IPS-18c (cell line): Measurements from ENCODE around the gene MSRB1.

Source experiments
- H3K4me3 ChIP-seq: 2 replicates; pipeline ENCODE4 v1.7.0; 2013; ENCODE audit warnings: low read depth, mild to moderate bottlenecking, low read length, moderate library complexity; ENCODE audit not compliant: insufficient read depth
- H3K9me3 ChIP-seq: one replicate; pipeline ENCODE4 v1.6.1; 2013; ENCODE audit warnings: mild to moderate bottlenecking, low read length, moderate library complexity; ENCODE audit not compliant: control insufficient read depth, insufficient read depth

The MSRB1 gene

DNA sequence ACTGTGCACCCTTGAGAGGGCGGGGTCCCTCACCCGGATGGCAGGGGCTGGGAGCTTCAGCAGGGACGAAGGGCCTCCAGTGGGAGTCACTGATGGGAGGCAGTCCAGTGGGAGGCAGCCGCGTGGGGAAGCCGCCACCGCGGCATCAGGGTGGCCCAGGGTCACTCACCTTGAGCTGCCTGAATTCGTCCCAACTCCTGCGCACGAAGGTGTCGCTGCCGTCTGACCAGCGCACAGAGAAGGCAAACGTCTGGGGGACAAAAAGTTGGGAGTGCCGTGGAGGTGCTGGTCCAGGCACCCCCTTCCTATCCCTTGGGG lies 37.7 kb upstream of the MSRB1 start:
- Histone ChIP-seq H3K4me3 (peak overlapping the region; percentile 9), H3K9me3 (peaks cover 3% of the 10 kb centered on the region)

DNA sequence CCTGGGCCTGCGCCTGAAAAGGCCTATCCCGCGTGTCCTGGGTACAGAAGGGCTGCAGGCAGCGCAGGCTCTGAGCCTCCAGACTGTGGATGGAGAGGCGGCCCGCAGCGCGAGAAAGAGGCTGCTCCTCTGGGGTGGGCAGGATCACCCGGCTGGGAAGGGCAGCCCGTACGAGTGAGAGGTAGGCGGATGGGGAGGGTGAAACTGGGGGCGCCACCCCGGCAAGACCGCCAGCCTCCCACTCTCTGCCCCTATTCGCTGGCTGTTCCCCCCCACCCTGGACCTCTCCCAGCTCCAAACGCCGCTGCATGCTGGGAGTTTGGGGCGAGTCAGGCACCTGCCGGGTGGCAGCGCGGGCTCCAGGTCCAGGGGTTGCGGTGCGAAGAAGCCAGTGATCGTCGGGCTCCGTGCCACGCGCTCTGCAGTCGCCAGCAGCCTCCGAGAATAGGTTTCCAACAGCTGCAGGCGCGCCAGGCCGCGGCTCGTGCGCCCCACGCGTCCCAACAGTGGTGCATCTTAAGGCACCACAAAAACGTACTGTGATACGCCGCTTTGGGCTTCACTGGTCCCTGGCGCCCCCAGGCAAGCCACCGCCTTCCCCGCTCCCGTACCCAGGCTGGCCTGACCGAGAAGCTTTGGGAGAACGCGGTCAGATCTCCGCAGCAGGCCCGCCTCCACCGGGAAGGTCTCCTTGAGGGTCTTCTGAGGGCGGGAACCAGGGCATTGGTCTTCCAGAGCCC lies 37.2 kb upstream of the MSRB1 start:
- peaks cover 3% of the 10 kb centered on the region for H3K9me3 ChIP-seq
- H3K4me3 ChIP-seq, result peak overlapping the region; percentile 43; the same call in 1 of the 2 replicates

DNA sequence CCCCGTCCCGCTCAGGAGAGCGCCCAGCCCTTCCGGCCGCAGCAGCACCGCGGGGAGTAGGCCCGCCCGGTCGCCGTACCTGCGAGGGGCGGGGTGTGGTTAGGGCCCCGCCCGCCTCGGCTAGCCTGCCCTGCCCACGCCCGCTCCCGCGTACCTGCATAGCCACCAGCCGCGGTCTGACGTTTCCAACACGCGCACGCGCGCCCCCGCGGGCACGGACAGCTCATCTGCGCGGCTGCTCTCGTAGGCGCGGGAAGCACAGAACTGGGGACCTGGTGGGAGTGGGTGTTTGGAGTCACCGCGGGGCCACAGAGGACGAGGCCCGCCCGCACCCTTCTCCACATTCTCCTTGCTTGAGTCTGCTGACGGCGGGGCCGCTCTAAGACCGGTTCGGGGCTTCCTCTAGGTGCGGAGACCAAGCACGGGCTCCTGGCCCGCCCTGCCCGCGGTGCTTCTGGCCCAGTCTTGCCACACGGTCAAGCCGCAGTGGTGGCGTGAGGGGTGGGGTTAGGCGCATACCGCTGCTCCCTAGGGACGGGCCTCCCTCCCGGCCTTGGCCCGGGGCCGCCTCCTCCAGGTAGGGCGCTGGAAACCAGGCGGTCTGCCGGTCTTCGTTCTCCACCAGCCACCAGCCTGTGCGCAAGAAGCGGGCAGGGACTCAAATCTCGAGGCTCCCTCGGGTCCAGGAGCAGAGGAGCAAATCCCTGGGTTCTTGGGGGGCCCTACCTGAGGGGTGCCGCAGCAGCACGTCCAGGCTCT lies 36.5 kb upstream of the MSRB1 start:
- H3K9me3 ChIP-seq, result peaks cover 3% of the 10 kb centered on the region
- H3K4me3 ChIP-seq, result peak overlapping the region; percentile 43

DNA sequence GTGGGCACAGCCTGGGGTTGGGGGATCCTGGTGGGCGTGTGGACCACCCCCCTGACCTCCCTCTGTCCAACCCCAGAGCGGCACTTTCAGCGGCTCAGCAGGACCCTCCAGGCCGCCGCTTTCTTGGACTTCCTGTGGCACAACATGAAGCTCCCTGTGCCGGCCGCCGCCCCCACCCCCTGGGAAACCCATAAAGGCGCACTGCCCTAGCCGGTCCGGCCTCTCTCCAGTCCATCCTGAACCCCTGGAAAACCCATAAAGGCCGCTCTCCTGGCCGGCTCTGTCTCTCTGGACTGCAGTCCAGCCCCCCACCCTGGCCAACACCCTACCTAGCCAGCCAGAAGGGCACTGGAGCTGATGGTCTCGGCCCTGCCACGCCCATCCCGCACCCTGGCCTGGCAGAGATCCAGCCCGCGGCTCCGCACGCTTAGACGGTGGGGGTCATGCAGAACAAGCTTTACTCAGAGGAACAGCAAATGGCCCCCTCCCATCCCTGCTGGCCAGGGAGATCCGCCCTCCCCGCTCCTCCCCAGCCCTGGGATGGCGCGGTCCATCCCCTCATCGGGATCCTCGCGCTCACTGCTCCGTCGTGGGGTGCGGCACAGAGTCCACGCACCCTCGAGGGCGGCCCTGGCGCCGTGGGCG lies 35.6 kb upstream of the MSRB1 start:
- Histone ChIP-seq H3K9me3 (peaks cover 3% of the 10 kb centered on the region), H3K4me3 (peak overlapping the region; percentile 43)

DNA sequence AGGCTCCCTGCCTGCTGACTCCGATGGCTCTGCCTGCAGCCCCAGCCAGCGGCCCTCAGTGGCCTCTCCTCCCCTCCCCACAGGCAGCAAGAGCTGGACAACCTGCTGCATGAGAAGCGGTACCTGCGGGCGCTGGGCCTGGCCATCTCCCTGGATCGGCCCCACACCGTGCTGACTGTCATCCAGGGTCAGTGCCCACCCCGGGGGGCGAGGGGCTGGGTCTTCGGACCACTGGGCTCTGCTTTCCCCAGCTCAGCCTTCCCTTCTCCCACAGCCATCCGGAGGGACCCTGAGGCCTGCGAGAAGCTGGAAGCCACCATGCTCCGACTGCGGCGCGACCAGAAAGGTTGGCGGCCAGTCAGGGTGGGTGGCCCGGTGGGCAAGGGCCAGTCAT lies 34.9 kb upstream of the MSRB1 start:
- H3K9me3 ChIP-seq, result peaks cover 3% of the 10 kb centered on the region
- no peak overlapping the region for H3K4me3 ChIP-seq

DNA sequence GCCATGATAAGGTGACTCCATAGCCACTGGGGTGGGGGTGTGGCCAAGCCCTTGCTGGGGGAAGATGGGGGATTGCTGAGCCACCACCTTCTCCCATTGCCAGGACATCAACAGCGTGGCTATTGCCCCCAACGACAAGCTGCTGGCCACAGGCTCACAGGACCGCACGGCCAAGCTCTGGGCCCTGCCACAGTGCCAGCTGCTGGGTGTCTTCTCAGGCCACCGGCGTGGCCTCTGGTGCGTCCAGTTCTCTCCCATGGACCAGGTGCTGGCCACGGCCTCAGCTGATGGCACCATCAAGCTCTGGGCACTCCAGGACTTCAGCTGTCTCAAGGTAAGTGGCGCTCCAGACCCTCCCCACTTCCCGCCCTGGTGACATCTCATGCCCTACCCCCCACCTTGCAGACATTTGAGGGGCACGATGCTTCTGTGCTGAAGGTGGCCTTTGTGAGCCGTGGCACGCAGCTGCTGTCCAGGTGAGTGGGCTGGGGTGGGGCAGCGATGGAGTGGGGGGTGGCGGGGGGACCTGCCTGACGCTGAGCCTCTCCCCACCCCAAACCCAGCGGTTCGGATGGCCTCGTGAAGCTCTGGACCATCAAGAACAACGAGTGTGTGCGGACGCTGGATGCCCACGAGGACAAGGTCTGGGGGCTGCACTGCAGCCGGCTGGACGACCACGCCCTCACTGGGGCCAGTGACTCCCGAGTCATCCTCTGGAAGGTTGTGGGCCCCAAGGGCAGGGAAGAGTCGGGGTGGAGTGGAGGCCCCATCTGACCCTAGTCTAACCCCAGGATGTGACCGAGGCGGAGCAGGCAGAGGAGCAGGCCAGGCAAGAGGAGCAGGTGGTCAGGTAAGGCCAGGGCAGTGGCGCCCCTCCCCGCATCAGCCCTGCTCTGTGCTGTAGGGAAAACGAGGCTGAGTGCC lies 34.2 kb upstream of the MSRB1 start:
- peaks cover 3% of the 10 kb centered on the region for H3K9me3 ChIP-seq

DNA sequence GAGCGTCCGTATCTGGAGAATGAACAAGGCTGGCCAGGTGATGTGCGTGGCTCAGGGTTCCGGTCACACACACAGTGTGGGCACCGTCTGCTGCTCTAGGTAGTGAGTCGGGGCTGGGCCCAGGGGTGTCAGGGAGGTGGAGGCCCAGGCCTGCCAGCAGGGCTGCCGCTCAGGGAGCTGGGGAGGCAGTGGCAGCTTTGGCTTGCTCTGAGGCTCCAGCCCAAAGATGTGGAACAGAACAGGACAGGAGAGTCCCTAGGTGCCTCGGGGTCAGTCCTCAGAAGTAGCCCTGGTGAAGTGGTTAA lies 33.2 kb upstream of the MSRB1 start:
- Histone ChIP-seq H3K4me3 (no peak overlapping the region), H3K9me3 (peaks cover 3% of the 10 kb centered on the region)

More for the DNA sequence above, 34.2 kb upstream of the MSRB1 start:
- H3K4me3 ChIP-seq, result no peak overlapping the region

DNA sequence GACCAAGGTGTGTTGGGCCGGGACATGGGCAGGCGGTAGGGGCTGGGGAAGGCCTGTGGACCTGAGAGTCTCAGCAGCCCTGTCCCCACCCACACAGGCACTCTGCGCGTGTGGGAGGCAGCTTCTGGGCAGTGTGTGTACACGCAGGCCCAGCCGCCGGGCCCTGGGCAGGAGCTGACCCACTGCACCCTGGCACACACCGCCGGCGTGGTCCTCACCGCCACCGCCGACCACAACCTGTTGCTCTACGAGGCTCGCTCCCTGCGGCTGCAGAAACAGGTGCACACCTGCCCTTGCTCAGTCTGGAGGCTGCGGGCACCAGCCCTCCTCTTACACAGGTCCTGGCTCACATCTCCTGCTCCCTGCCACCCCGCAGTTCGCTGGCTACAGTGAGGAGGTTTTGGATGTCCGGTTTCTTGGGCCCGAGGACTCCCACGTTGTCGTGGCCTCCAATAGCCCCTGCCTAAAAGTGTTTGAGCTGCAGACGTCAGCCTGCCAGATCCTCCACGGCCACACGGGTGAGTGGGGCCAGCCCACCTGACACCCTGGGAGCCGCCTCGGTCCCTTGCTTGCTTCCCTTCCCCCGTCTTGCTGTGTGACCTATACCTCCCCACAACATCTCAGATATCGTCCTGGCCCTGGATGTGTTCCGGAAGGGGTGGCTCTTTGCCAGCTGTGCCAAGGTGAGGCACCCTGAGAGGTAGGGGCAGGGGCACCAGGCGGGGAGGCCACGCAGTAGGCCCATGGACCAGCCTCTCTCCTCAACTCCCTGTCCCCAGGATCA lies 32.6 kb upstream of the MSRB1 start:
- H3K9me3 ChIP-seq, result peaks cover 3% of the 10 kb centered on the region
- no peak overlapping the region for H3K4me3 ChIP-seq

DNA sequence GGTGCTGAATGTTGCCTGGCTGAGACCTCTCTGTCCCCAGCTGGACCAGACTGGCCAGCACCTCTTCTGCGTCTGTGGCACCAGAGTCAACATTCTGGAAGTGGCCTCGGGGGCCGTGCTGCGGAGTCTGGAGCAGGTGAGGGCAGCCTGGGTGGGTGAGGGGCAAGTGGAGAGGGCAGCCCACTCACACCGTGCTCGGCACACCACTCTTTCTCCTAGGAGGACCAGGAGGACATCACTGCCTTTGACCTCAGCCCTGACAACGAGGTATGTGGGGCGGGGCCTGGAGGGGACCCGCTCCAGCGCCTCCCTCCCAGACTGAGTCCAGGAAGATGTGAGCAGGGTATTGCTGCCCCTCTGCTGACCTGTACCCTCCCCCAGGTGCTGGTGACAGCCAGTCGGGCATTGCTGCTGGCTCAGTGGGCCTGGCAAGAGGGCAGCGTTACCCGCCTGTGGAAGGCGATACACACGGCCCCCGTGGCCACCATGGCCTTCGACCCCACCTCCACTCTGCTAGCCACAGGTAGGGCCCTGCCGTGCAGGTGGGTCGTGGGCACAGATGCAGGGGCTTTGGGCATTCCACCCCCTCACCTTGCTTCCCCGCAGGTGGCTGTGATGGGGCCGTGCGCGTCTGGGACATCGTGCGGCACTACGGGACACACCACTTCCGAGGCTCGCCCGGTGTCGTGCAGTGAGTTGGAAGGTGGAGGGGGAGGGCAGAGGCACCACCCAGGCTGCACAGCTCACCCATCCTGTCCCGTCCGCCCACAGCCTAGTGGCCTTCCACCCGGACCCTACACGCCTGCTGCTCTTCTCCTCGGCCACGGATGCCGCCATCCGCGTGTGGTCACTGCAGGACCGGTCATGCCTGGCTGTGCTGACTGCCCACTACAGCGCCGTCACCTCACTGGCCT lies 31.4 kb upstream of the MSRB1 start:
- no peaks in the 10 kb centered on the region for H3K9me3 ChIP-seq
- no peak overlapping the region for H3K4me3 ChIP-seq

DNA sequence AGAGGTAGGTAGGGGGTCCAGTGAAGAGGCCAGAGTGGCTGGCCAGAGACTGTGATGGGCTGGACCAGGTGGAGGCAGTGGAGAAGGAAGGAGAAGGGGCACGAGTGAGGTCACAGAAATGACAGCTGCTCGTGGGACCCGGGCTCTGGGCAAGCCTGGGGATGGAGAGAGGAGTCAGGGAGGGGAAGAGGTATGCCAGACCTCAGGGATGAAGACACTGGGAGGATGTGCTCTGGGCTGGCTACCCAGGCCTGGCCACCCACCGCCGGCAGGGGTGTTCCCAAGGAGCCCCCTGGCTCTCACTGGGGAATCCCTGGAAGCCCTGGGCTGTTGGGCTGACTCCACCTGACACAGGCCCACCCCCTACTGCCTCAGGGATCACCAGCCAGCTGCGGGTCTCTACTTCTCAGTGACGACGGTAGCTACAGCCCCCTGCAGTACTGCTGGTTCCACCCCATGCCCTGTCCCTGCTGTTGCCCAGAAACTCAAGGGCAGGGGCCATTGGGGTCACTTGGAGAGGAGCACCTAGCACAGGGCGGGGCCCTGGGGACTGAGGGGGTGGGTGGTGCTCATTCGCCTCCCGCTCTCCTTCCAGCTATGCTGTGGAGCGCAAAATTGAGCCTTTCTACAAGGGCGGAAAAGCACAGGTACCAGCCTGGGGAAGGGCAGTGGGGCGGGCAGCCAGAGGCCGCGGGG lies 30.6 kb upstream of the MSRB1 start:
- H3K9me3 ChIP-seq, result no peaks in the 10 kb centered on the region
- no peak overlapping the region for H3K4me3 ChIP-seq

DNA sequence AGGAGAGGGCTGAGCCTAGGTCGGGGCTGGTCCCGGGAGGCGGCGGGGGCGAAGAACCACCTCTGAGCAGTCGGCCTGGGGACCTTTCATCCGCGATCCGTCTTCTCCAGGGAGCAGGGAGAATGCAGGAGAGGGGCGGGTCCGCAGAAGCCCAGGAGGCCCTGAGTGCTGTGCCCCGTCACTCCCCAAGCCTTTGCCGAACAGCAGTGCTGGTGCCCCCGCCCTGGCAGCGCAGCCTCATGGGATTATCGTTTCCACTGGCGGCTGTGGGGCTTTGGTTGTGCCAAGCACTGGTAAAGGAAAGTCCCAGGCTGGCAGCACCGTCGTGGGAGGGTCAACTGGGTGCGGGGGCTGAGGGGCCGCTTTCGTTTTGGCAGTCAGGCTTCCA lies 29.5 kb upstream of the MSRB1 start:
- H3K4me3 ChIP-seq, result peak overlapping the region; percentile 73
- no peaks in the 10 kb centered on the region for H3K9me3 ChIP-seq

DNA sequence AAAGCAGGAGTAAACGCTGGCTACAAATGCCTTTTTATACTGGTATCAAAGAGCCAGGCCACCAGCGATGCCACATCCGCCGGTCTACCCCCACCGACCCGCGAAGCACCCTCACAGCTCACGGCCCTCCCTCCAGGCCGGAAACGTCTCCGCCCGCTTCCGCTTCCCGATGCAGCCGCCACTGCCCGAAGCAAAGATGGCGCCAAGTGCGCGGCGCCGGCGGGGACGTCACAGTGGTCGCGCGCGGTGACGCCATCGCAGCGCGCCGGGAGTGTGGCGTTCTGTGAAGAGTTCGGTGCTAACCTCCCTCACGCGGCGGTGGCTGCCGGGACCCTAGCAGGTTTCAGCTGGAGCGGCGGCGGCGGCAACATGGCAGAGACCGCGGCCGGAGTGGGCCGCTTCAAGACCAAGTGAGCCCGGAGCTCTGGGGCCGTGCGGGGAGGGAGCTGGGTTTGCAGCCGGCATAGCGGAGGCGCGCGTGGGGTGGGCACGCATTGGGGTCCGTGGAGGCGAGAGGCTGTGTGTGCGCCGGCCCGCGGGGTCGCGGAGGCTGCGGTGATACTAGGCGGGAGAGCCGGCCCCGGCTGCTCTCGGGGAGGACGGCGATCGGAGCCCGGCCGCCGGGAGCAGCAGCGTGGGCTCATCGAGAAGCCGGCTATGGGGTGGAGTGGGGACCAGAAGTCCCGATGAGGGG lies 28.9 kb upstream of the MSRB1 start, which contains the start of gene TBL3:
Gene TBL3, plus strand, starts transcription at position 258 of the 694 bp plus-strand sequence. Its CDS starts 112 bp downstream, at position 370.
- H3K9me3 ChIP-seq, result no peaks in the 10 kb centered on the region
- peak within 1 kb of the TSS; percentile 73 for H3K4me3 ChIP-seq

DNA sequence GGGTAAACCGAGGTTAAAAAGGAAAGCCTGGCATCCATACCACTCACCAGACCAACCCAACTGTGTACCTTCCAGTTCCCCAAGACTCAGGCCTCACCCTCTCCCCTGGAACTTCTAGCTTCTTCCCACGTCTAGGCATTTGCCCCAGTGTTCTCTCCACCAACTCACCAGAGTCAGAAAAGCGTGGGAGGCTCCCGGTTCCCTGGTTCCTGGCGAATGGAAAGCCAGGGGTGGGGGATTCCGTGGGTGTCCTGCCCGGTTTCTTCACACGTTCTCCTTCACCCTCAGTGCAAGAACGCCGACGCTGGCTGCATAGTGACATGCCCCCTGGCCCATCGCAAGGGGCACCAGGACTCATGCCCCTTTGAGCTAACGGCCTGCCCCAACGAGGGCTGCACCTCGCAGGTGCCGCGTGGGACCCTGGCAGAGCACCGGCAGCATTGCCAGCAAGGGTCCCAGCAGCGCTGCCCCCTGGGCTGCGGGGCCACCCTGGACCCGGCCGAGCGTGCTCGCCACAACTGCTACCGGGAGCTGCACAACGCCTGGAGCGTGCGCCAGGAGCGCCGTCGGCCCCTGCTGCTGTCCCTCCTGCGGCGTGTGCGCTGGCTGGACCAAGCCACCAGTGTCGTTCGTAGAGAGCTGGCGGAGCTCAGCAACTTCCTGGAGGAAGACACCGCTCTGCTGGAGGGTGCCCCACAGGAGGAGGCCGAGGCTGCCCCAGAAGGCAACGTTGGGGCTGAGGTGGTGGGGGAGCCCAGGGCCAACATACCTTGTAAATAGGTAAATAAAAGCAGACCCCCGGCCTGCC lies 25.4 kb upstream of the MSRB1 start:
- H3K9me3 ChIP-seq, result no peaks in the 10 kb centered on the region
- H3K4me3 ChIP-seq, result no peak overlapping the region

DNA sequence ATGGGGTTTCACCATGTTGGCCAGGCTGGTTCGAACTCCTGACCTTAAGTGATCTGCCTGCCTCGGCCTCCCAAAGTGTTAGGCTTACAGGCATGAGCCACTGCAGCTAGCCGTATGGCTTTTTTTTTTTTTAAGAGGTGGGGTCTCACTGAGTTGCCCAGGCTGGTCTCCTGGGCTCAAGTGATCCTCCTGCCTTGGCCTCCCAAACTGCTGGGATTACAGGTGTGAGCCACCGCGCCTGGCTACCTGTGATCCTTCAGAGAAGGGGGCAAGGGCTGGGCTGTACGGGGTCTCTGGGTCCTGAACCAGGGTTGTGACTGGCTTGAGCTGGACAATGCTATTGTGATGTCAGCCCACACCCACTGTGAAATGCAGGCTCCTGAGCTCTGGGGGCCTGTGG lies 23.5 kb upstream of the MSRB1 start, which contains the start of gene RNF151:
Gene RNF151, plus strand, starts transcription at position 397 of the 400 bp plus-strand sequence. CDS start 26 bp downstream, outside the sequence.
- peak within 1 kb of the TSS; percentile 87 for H3K4me3 ChIP-seq
- H3K9me3 ChIP-seq, result no peaks in the 10 kb centered on the region
